SK-N-SH (cell line): Measurements from ENCODE around the gene TMEM259. TPM values are rescaled to one million over a fixed set of nuclear protein-coding genes. Genes with fewer than 3 reads are reported as not detected.

ENCODE experiments used
- CTCF ChIA-PET: fragments of 300-600, 350-600 bp; formaldehyde crosslinking; extraction: SDS; loops from one replicate; lab custom pipeline; 2021; lab: Yijun Ruan, JAX
- POLR2A ChIA-PET: fragments of 350-600 bp; sonication (Branson Sonifier 250); formaldehyde crosslinking; extraction: SDS; loops from one replicate; lab custom pipeline; 2020; ENCODE audit warnings: antibody characterized with exemption, inconsistent platforms; lab: Yijun Ruan, JAX
- DNase-seq: peaks from one replicate; pipeline ENCODE4 v3.0.0; 2012
- H2AFZ ChIP-seq: fragments of 200-600 bp; sonication (generic); 2 replicates; pipeline ENCODE4 v1.8.1; 2016; ENCODE audit warnings: antibody characterized with exemption, mild to moderate bottlenecking, low read depth
- H3F3A ChIP-seq: fragments of 200-600 bp; sonication (generic); replicated peaks from 2 replicates; pipeline ENCODE3; 2016; ENCODE audit warnings: antibody characterized with exemption, mild to moderate bottlenecking; ENCODE audit not compliant: insufficient read depth
- H3K27ac ChIP-seq, 2 experiments: fragments of 200-500 bp in 1 of 2; fragments of 200-600 bp in 1 of 2; sonication (Bioruptor generic) in 1 of 2; sonication (generic), shearing (Covaris generic) in 1 of 2; 2 replicates each; pipeline versions ENCODE4 v1.5.1 to v1.6.1; 2014 to 2016; ENCODE audit warnings: low read depth in 2 of 2, inconsistent platforms in 1 of 2, low read length in 1 of 2, mild to moderate bottlenecking in 1 of 2, mixed read lengths in 1 of 2
- H3K27me3 ChIP-seq: fragments of 200-600 bp; sonication (generic), shearing (Covaris generic); 2 replicates; pipeline ENCODE4 v1.6.1; 2016; ENCODE audit warnings: mixed run types; ENCODE audit not compliant: insufficient read depth
- H3K36me3 ChIP-seq, 2 experiments: fragments of 200-500 bp in 1 of 2; fragments of 200-600 bp in 1 of 2; sonication (Bioruptor generic) in 1 of 2; sonication (generic) in 1 of 2; replicated peaks in 1 of 2; 2 replicates each; pipeline versions ENCODE3 to v1.5.1; 2014 to 2016; ENCODE audit warnings: low read length in 1 of 2, mild to moderate bottlenecking in 1 of 2; ENCODE audit not compliant: insufficient read depth in 2 of 2, control insufficient read depth in 1 of 2
- H3K4me1 ChIP-seq, 2 experiments: fragments of 200-500 bp in 1 of 2; fragments of 200-600 bp in 1 of 2; sonication (Bioruptor generic) in 1 of 2; sonication (generic), shearing (Covaris generic) in 1 of 2; 2 replicates each; pipeline versions ENCODE4 v1.5.1 to v1.6.1; 2014 to 2016; ENCODE audit warnings: low read depth in 1 of 2, low read length in 1 of 2, mixed run types in 1 of 2; ENCODE audit not compliant: insufficient read depth in 2 of 2, control insufficient read depth in 1 of 2
- H3K4me2 ChIP-seq: fragments of 200-600 bp; sonication (generic), shearing (Covaris generic); 2 replicates; pipeline ENCODE4 v1.6.1; 2017; ENCODE audit warnings: mixed run types
- H3K4me3 ChIP-seq, 2 experiments: fragments of 200-500 bp in 1 of 2; fragments of 200-600 bp in 1 of 2; sonication (Bioruptor generic) in 1 of 2; sonication (generic), shearing (Covaris generic) in 1 of 2; 2 replicates each; pipeline versions ENCODE4 v1.5.1 to v1.8.1; 2014 to 2016; ENCODE audit warnings: low read depth in 2 of 2, inconsistent platforms in 1 of 2, low read length in 1 of 2, mild to moderate bottlenecking in 1 of 2, mixed read lengths in 1 of 2, moderate library complexity in 1 of 2
- H3K79me2 ChIP-seq: fragments of 200-600 bp; sonication (generic); 2 replicates; pipeline ENCODE4 v1.8.1; 2017; ENCODE audit warnings: mild to moderate bottlenecking; ENCODE audit not compliant: insufficient read depth
- H3K9ac ChIP-seq: fragments of 200-600 bp; sonication (generic); 2 replicates; pipeline ENCODE4 v1.6.1; 2017; ENCODE audit warnings: mixed run types
- H3K9me2 ChIP-seq: fragments of 200-600 bp; sonication (generic); 2 replicates; pipeline ENCODE4 v1.6.1; 2017; ENCODE audit warnings: mixed run types
- H3K9me3 ChIP-seq: fragments of 200-600 bp; sonication (generic); 2 replicates; pipeline ENCODE4 v1.6.1; 2017; ENCODE audit warnings: mixed run types, mild to moderate bottlenecking, moderate library complexity
- H4K20me1 ChIP-seq: fragments of 200-600 bp; sonication (generic); 2 replicates; pipeline ENCODE4 v1.6.1; 2017; ENCODE audit warnings: mild to moderate bottlenecking, mixed run types; ENCODE audit not compliant: insufficient read depth
- CHD2 ChIP-seq: fragments of 150-350 bp; IDR thresholded peaks from 2 replicates; pipeline ENCODE4 v1.6.1; 2018; ENCODE audit warnings: low read length; ENCODE audit not compliant: partially characterized antibody
- CTCF ChIP-seq: fragments of 200-600 bp; sonication (generic); IDR thresholded peaks from 2 replicates; pipeline ENCODE4 v1.6.1; 2017; ENCODE audit warnings: antibody characterized with exemption, mild to moderate bottlenecking, moderate library complexity
- EP300 ChIP-seq, 2 experiments: IDR thresholded peaks; 2 replicates each; pipeline versions ENCODE4 v1.4.0 to v1.6.1; 2012; ENCODE audit warnings: borderline replicate concordance in 1 of 2, low read depth in 1 of 2, low read length in 1 of 2
- EZH2phosphoT487 ChIP-seq: fragments of 200-600 bp; sonication (generic); IDR thresholded peaks from 2 replicates; pipeline ENCODE4 v1.6.1; 2017; ENCODE audit warnings: low read depth, mixed run types, mild to moderate bottlenecking, antibody characterized with exemption, moderate library complexity, borderline replicate concordance
- FOSL2 ChIP-seq: IDR thresholded peaks from 2 replicates; pipeline ENCODE4 v1.4.0; 2012; ENCODE audit warnings: low read depth, mild to moderate bottlenecking, moderate library complexity, borderline replicate concordance
- FOXJ3 ChIP-seq: sonication (generic); formaldehyde crosslinking; IDR thresholded peaks from 2 replicates; pipeline ENCODE4 v1.5.1; 2020; ENCODE audit warnings: mild to moderate bottlenecking, missing genetic modification reagents
- FOXM1 ChIP-seq: IDR thresholded peaks from 2 replicates; pipeline ENCODE4 v1.4.0; 2012; ENCODE audit warnings: low read depth, mild to moderate bottlenecking
- GABPA ChIP-seq: IDR thresholded peaks from 2 replicates; pipeline ENCODE4 v1.4.0; 2012; ENCODE audit warnings: low read depth, mild to moderate bottlenecking
- GATA2 ChIP-seq: sonication (generic); formaldehyde crosslinking; IDR thresholded peaks from 2 replicates; pipeline ENCODE4 v1.5.0; 2020; ENCODE audit warnings: mild to moderate bottlenecking, missing genetic modification reagents
- MEF2A ChIP-seq: IDR thresholded peaks from 2 replicates; pipeline ENCODE4 v1.4.0; 2012; ENCODE audit warnings: low read depth, borderline replicate concordance
- MXI1 ChIP-seq: IDR thresholded peaks from 2 replicates; pipeline ENCODE4 v1.6.1; 2012; ENCODE audit warnings: mild to moderate bottlenecking, low read depth, low read length, improper control_type of control experiment
- POLR2AphosphoS5 ChIP-seq: IDR thresholded peaks from 2 replicates; pipeline ENCODE4 v1.6.1; 2012; ENCODE audit warnings: low read depth, low read length
- RAD21 ChIP-seq: IDR thresholded peaks from 2 replicates; pipeline ENCODE4 v1.6.1; 2012; ENCODE audit warnings: mild to moderate bottlenecking, low read length
- RCOR1 ChIP-seq: fragments of 150-350 bp; IDR thresholded peaks from 2 replicates; pipeline ENCODE4 v1.6.1; 2017; ENCODE audit warnings: antibody characterized with exemption, low read length
- RFX5 ChIP-seq: IDR thresholded peaks from 2 replicates; pipeline ENCODE4 v1.6.1; 2012; ENCODE audit warnings: mild to moderate bottlenecking, improper control_type of control experiment, low read length
- RXRA ChIP-seq: IDR thresholded peaks from 2 replicates; pipeline ENCODE4 v1.4.0; 2012; ENCODE audit warnings: low read depth, mild to moderate bottlenecking, borderline replicate concordance
- SIN3A ChIP-seq: IDR thresholded peaks from 2 replicates; pipeline ENCODE4 v1.6.1; 2012; ENCODE audit warnings: low read depth, mild to moderate bottlenecking, low read length, moderate library complexity, borderline replicate concordance
- TCF12 ChIP-seq: IDR thresholded peaks from 2 replicates; pipeline ENCODE4 v1.4.0; 2012
- TEAD4 ChIP-seq: IDR thresholded peaks from 2 replicates; pipeline ENCODE4 v1.4.0; 2012; ENCODE audit warnings: mild to moderate bottlenecking, borderline replicate concordance; ENCODE audit not compliant: insufficient read depth
- USF2 ChIP-seq: fragments of 150-350 bp; IDR thresholded peaks from 2 replicates; pipeline ENCODE4 v1.6.1; 2017; ENCODE audit warnings: antibody characterized with exemption, low read length, low read depth, borderline replicate concordance
- WGBS: methylation state at CpG from one replicate; pipeline ENCODE4 v1.1.6; 2017; ENCODE audit warnings: low lambda C conversion rate; 5-methylcytosine and 5-hydroxymethylcytosine counted together
- polyA plus RNA-seq, 3 experiments: library from polyadenylated mRNA; depleted of rRNA; stranded (reverse); fragments of >200 nt; gene quantifications; 2 replicates each; pipeline ENCODE4 v1.2.3, GENCODE V29; 2012

TMEM259 gene
- polyA plus RNA-seq, 1 of the 3 experiments (the other 2 are of a cell fraction) = 138 TPM

GRCh38 chr19:1009041-1009980 lies 11.6 kb downstream of the TMEM259 start:
- Histone ChIP-seq H2AFZ (no peak overlapping the region), H3K4me3 (no peak overlapping the region), H3K4me2 (no peak overlapping the region), H3K36me3 (peaks cover 0 to 47% of the 10 kb centered on the region in 2 experiments), H4K20me1 (peaks cover 9% of the 10 kb centered on the region; the same call in 1 of the 2 replicates), H3K27ac (no peak overlapping the region), H3K79me2 (peaks cover 8% of the 10 kb centered on the region; the same call in 1 of the 2 replicates), H3K9me2 (no peaks in the 10 kb centered on the region), H3K9me3 (no peaks in the 10 kb centered on the region), H3K27me3 (peaks cover 1% of the 10 kb centered on the region), H3K4me1 (no peaks in the 10 kb centered on the region), H3F3A (peaks cover 9% of the 10 kb centered on the region), H3K9ac (no peak overlapping the region)
- ChIA-PET CTCF (no interaction called here), POLR2A (no interaction called here)
- WGBS = 93% methylated on average over 41 of the region's 92 CpGs
- no peak for TF ChIP-seq USF2
- no peak for TF ChIP-seq CHD2
- TF ChIP-seq EP300 (IDR thresholded peaks at IDR 0.05; ENCODE audit: borderline replicate concordance in 1 of 2, low read depth in 1 of 2, low read length in 1 of 2) = no peak
- TF ChIP-seq SIN3A = no peak
- TF ChIP-seq GABPA = no peak
- no peak for TF ChIP-seq TEAD4
- no peak for DNase-seq

DNA sequence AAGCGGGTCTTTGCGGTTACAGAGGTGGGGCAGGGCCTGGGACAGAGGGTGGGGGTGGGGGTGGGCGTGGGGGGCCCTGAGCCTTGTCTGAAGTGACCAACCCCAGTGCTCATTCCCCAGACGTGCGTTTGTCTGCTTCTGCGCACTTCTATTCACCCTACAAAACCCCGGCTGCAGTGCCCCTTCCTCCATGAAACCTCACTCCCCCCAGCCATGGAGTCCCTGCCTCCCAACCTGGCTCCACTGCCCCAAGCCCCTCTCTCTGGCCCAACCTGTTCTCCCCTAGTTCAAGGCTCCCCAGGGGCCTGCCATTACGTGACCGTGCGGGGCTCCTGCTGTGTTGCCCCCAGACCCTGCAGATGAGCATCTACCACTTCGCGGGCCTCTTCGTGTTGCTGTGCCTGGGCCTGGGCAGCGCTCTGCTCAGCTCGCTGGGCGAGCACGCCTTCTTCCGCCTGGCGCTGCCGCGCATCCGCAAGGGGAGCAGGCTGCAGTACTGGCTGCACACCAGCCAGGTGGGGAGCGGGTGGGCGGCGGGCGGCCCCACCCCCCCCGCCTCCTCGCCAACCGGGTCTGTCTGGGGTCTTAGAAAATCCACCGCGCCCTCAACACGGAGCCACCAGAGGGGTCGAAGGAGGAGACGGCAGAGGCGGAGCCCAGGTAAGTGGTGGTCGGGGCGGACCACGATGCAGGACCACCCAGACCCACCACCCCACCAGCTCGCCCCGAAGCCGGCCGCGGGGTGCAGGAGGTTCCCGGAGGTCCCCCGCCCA lies 12.5 kb downstream of the TMEM259 start:
- CTCF ChIA-PET = no interaction called here
- H3K4me1 ChIP-seq = no peaks in the 10 kb centered on the region; a peak in 1 of 4 replicates
- no peak overlapping the region for H2AFZ ChIP-seq
- peaks cover 10% of the 10 kb centered on the region for H3K27me3 ChIP-seq
- peaks cover 9% of the 10 kb centered on the region for H3F3A ChIP-seq
- no peak overlapping the region for H3K9ac ChIP-seq
- no peak overlapping the region for H3K4me2 ChIP-seq
- H3K36me3 ChIP-seq = peaks cover 0 to 40% of the 10 kb centered on the region in 2 experiments
- H3K79me2 ChIP-seq = peaks cover 5% of the 10 kb centered on the region; the same call in 1 of the 2 replicates
- DNase-seq = no peak
- no peak for TF ChIP-seq GATA2 (CRISPR knock-in tag)
- TF ChIP-seq TEAD4 = no peak
- TF ChIP-seq RXRA = no peak
- TF ChIP-seq USF2 = no peak
- TF ChIP-seq FOXM1 = no peak
- TF ChIP-seq MXI1 = no peak
- no peak for TF ChIP-seq RAD21
- TF ChIP-seq CHD2 = no peak
- no peak for TF ChIP-seq RCOR1
- no peak for TF ChIP-seq FOXJ3
- no peak for TF ChIP-seq RFX5
- no peak for TF ChIP-seq TCF12
- TF ChIP-seq MEF2A = no peak
- TF ChIP-seq FOSL2 = no peak
- TF ChIP-seq EZH2phosphoT487 = no peak
- no peak for TF ChIP-seq POLR2AphosphoS5
- no peak for TF ChIP-seq CTCF
- peaks cover 6% of the 10 kb centered on the region; the same call in 1 of the 2 replicates for H4K20me1 ChIP-seq
- 98% methylated on average over 20 of the region's 45 CpGs for WGBS
- POLR2A ChIA-PET = no interaction called here
- H3K9me3 ChIP-seq = no peaks in the 10 kb centered on the region
- H3K4me3 ChIP-seq = no peak overlapping the region
- H3K27ac ChIP-seq = no peak overlapping the region
- H3K9me2 ChIP-seq = no peaks in the 10 kb centered on the region
